Ectodermal cell (in vitro differentiated cells): Measurements from ENCODE around the gene DAAM1.

ENCODE experiments used
- H3K27ac ChIP-seq: 2 replicates; pipeline ENCODE4 v1.7.0; 2013; ENCODE audit warnings: mild to moderate bottlenecking, low read depth, low read length; ENCODE audit not compliant: insufficient read depth, poor library complexity, severe bottlenecking
- H3K27me3 ChIP-seq: 2 replicates; pipeline ENCODE4 v1.7.0; 2013; ENCODE audit warnings: mild to moderate bottlenecking, low read length; ENCODE audit not compliant: insufficient read depth, control insufficient read depth, poor library complexity, severe bottlenecking
- H3K36me3 ChIP-seq: one replicate; pipeline ENCODE4 v1.7.0; 2013; ENCODE audit warnings: low read length; ENCODE audit not compliant: control insufficient read depth, insufficient read depth
- H3K4me1 ChIP-seq: one replicate; pipeline ENCODE4 v1.7.0; 2013; ENCODE audit warnings: low read length; ENCODE audit not compliant: control insufficient read depth, insufficient read depth
- H3K4me3 ChIP-seq: 2 replicates; pipeline ENCODE4 v1.7.0; 2013; ENCODE audit warnings: low read depth, low read length, control low read depth; ENCODE audit not compliant: insufficient read depth
- H3K9me3 ChIP-seq: 2 replicates; pipeline ENCODE4 v1.7.0; 2013; ENCODE audit warnings: mild to moderate bottlenecking, low read length, moderate library complexity; ENCODE audit not compliant: control insufficient read depth
- WGBS, 2 experiments: methylation state at CpG; one replicate each; pipeline ENCODE4 v1.1.7; 2013; ENCODE audit warnings: missing lambda C conversion rate in 2 of 2; 5-methylcytosine and 5-hydroxymethylcytosine counted together

DAAM1 gene

DNA sequence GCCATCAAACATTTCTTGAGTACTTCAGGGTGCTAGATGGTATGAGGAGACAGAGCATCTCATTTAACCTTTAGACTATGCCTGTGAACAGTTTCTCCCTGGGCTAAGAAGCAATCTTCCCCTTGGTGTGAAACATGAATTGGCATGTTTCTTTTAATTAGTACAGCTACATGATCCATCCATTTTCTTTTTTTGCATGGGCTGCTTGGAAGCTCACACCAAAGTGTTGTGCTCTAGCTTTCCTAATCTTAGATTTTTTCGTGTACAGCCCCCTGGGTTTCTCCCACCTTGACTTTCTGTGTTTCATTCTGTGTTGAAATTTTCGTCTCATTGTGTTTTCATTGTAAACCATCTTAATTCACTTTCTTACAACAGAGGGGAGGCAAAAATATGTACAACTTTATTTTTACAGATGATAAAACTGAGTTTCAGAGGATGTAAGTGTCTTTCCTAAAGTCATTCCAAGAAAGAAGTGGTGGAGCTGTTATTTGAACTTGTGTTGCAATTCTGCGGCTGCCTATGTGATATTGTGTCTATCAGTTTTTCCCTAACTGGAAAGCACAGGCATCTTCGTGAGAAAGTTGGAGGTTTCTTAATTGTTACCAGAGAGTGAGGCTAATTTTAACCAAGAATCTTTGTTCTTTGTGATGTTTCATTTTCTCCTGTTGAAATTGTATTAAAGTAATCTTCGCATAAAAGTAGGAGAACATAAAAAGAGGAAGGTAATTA is 64.5 kb downstream of the DAAM1 start:
- Histone ChIP-seq H3K4me1 (peaks cover 9% of the 10 kb centered on the region), H3K9me3 (no peaks in the 10 kb centered on the region), H3K27me3 (no peaks in the 10 kb centered on the region), H3K36me3 (no peaks in the 10 kb centered on the region), H3K4me3 (no peak overlapping the region), H3K27ac (no peak overlapping the region)
- 91 to 99% methylated on average over 4 to 5 of the region's 5 CpGs for WGBS, 2 experiments

DNA sequence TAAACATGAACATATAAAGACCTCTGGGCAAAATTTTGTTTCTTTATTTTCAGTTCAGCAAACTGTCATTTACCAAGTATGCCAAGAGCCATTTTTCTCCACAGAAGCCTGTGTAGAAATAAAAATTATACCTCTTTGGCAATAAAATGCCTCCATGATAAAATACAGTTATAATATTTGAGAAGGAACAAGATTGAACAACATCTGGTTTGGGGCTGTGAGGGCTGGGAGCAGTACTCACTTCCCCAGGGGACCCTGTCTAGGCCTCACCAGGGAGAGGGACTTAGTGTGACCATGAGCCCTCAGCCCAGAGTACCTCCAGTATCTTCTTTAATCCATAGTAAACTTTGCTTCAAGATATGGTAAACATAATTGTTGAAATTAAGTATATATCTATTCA is 65.1 kb downstream of the DAAM1 start:
- Histone ChIP-seq H3K9me3 (no peaks in the 10 kb centered on the region), H3K4me3 (no peak overlapping the region), H3K27me3 (no peaks in the 10 kb centered on the region), H3K27ac (no peak overlapping the region), H3K4me1 (peaks cover 7% of the 10 kb centered on the region), H3K36me3 (no peaks in the 10 kb centered on the region)

DNA sequence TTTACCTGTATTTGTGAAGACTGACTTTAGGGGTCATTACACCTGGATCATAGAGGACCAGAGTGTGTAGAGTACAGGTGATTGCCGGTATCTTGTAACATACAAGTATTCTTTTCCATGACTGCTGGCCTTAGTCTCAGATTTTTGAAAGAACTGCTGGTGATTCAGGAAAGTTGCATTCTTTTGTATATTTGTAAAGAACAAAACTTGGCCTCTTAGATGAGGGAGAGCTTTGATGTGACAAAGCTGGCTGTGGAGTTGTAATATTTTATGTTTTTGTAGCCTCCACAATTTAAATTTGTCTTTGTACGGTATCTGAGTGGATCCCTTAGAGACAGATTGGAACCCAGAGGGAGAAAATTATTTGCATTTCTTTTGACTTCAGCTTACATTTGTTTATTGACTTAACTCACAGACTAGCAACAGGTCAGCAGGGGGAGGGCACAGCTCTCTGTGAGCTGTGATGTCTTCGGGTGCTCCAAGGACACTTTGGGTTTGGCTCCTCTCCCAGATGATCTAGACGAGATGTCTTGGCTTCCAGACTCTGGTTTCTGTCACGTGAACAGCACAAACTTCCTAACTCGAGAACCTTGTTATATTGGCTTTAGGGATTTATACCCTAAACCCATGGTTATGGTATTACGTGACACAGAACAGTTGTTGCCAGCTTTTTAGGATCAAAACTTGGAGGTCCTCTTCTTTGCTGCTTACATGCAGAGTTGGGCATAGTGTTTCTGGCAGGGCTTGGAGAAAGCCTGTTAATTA is 65.9 kb downstream of the DAAM1 start:
- H3K4me1 ChIP-seq, result peaks cover 7% of the 10 kb centered on the region
- no peaks in the 10 kb centered on the region for H3K36me3 ChIP-seq
- no peak overlapping the region for H3K4me3 ChIP-seq
- 89 to 93% methylated on average over 7 of the region's 7 CpGs for WGBS, 2 experiments
- no peaks in the 10 kb centered on the region for H3K9me3 ChIP-seq
- H3K27me3 ChIP-seq, result no peaks in the 10 kb centered on the region
- H3K27ac ChIP-seq, result no peak overlapping the region

DNA sequence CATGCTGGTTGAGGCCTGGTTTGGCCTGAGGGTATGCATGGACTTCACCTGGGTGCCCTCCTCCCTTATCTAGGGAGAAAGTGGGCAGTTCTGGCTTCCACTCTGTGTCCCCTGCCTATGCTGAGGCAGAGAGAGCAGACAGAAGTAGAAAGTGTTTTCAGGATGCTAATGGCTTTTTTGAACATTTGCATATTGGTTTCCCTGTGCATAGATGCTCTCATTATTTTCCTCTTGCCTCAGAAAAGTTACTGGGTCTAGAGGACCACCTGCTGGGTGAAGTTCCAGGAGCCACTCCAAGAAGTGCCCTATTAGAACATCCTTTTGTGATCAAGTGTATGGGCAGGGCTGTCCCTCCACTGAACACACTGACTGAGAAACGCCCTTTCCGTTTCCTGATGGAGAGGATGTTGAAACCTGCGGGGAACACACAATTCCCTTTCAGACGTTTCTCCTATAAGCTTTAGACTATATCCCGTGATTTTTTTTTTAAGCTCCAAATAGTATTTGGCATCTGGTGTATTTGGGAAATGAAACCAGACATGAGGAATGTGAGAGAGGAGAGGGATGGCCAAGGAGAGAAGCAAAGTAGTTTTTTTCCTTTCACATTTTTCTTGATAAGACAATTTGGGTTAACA is 66.6 kb downstream of the DAAM1 start:
- Histone ChIP-seq H3K9me3 (no peaks in the 10 kb centered on the region), H3K27ac (no peak overlapping the region), H3K4me3 (no peak overlapping the region), H3K27me3 (no peaks in the 10 kb centered on the region), H3K4me1 (peaks cover 7% of the 10 kb centered on the region), H3K36me3 (no peaks in the 10 kb centered on the region)
- 93 to 96% methylated on average over 5 of the region's 5 CpGs for WGBS, 2 experiments

DNA sequence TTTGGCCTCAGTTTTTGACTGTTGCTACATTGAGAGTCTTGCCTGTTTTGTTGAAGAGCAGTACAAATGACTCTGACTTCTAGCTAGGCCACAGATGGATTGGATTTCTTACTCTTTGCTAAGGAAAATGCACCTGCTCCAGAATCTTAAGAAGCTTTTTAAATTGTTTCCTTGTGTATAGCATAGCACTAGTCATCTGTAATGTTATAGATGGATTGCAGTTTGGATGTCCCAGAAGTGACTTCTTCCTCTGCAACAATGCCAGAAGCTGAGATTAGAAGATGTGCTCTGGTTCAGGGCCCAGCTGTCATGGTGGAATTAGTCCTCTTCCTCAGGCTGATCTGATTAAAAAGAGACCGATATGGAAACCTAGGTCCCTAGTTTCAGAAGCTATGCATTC is 67.9 kb downstream of the DAAM1 start:
- no peak overlapping the region for H3K4me3 ChIP-seq
- no peaks in the 10 kb centered on the region for H3K36me3 ChIP-seq
- H3K9me3 ChIP-seq, result no peaks in the 10 kb centered on the region
- 94 to 100% methylated on average over 1 of the region's 1 CpG for WGBS, 2 experiments
- H3K27me3 ChIP-seq, result no peaks in the 10 kb centered on the region
- H3K4me1 ChIP-seq, result peaks cover 7% of the 10 kb centered on the region
- no peak overlapping the region for H3K27ac ChIP-seq

DNA sequence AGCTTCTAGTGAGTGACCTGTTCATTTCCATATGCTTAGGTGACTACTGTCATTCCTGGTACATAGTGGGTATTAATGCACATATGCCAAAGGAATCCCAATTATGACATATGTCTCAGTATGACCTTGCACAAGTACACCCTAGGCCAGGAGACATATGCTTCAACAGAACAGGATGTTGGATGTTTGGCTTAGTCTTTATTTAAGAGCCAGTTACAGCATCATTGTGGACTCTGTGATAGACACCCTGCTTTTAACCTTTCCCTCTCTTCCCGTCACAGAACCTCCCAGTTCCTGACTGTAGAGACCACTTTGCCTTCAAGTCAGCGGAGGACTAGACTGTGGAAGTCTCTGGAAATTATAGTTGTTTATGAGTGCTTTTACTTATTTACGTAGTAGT is 72.9 kb downstream of the DAAM1 start:
- H3K4me1 ChIP-seq, result no peaks in the 10 kb centered on the region
- no peaks in the 10 kb centered on the region for H3K27me3 ChIP-seq
- no peak overlapping the region for H3K27ac ChIP-seq
- H3K9me3 ChIP-seq, result no peaks in the 10 kb centered on the region
- H3K4me3 ChIP-seq, result no peak overlapping the region
- 80 to 86% methylated on average over 3 of the region's 3 CpGs for whole genome bisulfite sequencing, 2 experiments
- H3K36me3 ChIP-seq, result no peaks in the 10 kb centered on the region

DNA sequence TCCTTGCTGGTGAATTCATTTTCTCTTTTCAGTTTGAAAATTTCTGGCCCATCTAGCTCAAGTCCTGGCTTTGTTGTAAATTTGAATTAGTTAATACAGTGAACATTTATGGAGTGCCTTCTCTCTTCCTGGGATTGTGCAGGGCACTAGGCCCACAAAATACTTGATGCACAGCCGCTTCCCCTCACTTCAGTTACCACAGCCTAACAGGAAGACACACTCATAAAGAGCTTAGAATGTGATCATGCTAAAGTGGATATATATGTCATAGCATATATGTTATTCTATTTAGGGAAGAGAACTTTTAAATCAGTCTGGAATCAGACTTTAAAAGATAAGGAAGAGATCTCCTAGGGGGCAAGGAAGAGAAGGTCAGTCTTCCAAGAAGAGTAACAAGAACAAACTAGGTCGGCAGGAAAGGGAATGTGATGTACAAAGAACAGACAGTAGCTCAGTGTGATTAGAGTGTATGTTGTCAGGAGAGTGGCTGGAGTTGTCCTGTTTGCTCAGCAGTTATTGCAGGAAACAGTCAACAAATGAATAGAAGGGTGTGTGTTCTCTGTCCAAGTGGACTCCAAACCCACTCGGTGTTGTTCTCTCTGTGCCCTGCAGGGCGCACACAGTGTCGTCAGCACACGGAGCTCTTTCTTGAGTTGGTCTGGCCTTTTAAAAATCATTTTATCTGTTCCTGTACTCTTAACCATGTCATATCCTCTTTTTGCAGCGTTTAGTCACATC is 74.4 kb downstream of the DAAM1 start:
- no peaks in the 10 kb centered on the region for H3K9me3 ChIP-seq
- H3K36me3 ChIP-seq, result no peaks in the 10 kb centered on the region
- H3K4me3 ChIP-seq, result no peak overlapping the region
- H3K4me1 ChIP-seq, result no peaks in the 10 kb centered on the region
- WGBS, 2 experiments, result 87% methylated on average over 7 of the region's 7 CpGs
- no peak overlapping the region for H3K27ac ChIP-seq
- H3K27me3 ChIP-seq, result no peaks in the 10 kb centered on the region

DNA sequence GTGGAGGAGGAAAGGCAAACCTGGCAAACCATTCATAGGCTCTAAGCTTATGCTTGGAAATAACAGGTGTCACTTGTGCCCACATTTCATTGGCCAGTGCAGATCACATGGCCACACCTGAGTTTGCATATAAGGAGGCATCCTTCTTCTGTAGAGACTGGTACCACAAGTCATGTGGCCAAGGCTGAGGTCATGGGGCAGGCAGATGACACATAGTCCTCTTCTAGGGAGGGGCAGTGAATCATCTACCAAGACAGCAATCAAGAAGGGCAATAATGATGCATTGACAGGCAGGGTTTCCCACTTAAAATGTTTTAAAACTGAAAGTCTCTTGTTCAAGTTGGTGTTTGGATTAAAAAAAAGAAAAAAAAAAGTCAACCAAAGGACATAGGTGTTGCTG is 77.3 kb downstream of the DAAM1 start:
- Histone ChIP-seq H3K36me3 (no peaks in the 10 kb centered on the region), H3K9me3 (no peaks in the 10 kb centered on the region), H3K27me3 (no peaks in the 10 kb centered on the region), H3K4me1 (no peaks in the 10 kb centered on the region), H3K27ac (no peak overlapping the region), H3K4me3 (no peak overlapping the region)

DNA sequence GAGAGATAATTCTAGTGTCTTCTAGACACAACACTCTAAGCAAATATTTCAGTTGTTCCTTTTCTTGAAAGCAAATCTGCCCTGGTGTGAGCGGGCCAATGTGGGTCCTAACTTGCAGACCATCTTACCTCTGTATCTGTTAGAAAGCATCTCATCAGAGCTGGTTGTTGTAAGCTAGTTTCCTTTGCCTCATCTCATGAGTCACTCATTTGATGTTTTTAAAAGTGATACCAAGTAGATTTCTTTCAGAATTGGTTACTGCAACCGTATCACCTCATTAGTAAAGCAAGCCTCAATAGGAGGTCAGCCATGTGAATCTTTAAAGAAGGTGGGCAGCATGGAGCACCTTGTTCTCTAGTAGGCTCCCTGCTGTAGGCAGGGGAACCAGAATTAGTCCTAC is 78.6 kb downstream of the DAAM1 start:
- Histone ChIP-seq H3K36me3 (no peaks in the 10 kb centered on the region), H3K27me3 (no peaks in the 10 kb centered on the region), H3K27ac (no peak overlapping the region), H3K4me1 (no peaks in the 10 kb centered on the region), H3K9me3 (no peaks in the 10 kb centered on the region), H3K4me3 (no peak overlapping the region)
- 92 to 93% methylated on average over 2 of the region's 2 CpGs for WGBS, 2 experiments

DNA sequence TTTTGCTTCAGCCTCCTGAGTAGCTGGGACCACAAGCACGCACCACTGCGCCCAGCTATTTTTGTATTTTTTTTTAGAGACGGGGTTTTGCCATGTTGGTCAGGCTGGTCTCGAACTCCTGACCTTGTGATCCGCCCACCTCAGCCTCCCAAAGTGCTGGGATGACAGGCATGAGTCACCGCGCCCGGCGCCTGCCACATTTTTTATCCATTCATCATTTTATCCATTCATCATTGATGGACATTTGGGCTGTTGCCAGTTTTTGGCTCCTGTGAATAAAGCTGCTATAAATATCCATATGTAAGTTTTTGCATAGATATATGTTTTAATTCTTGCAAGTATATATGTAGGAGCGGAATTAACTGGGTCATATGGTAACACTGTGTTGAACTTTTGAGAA is 79.5 kb downstream of the DAAM1 start:
- Histone ChIP-seq H3K4me1 (no peaks in the 10 kb centered on the region), H3K36me3 (no peaks in the 10 kb centered on the region), H3K9me3 (no peaks in the 10 kb centered on the region), H3K27me3 (no peaks in the 10 kb centered on the region), H3K27ac (no peak overlapping the region), H3K4me3 (no peak overlapping the region)
- 95 to 96% methylated on average over 9 to 10 of the region's 10 CpGs for WGBS, 2 experiments
